ENCODE data around the gene SEMA6C. TPM values are rescaled to one million over a fixed set of nuclear protein-coding genes. Genes with fewer than 3 reads are reported as not detected.
"Not testable (repeated sequence)": the region's sequence is repeated elsewhere in the genome, so short reads cannot be mapped to it uniquely, and the experiment has no call there.

SEMA6C gene
- total RNA-seq, 1 donor from 2014 or later: 1.6 TPM

GRCh38 chr1:151131701-151132334 is 14.6 kb downstream of the SEMA6C start:
- intact Hi-C loops (cut with micrococcal nuclease): no loop called here

- intact Hi-C loops (cut with micrococcal nuclease): no loop called here
Observed at GRCh38 chr1:151130987-151131586, 15.3 kb downstream of the SEMA6C start.

GRCh38 chr1:151128800-151129199 is 17.6 kb downstream of the SEMA6C start:
- intact Hi-C loops (cut with micrococcal nuclease): no loop called here

GRCh38 chr1:151124763-151125403 is 21.5 kb downstream of the SEMA6C start:
- intact Hi-C loops (cut with micrococcal nuclease): no loop called here

- intact Hi-C loops (cut with micrococcal nuclease): no loop called here
Observed at GRCh38 chr1:151113877-151114276, 32.6 kb downstream of the SEMA6C start.

- intact Hi-C loops (cut with micrococcal nuclease): no loop called here
Observed at GRCh38 chr1:151108331-151108730, 38.1 kb downstream of the SEMA6C start.

- intact Hi-C loops (cut with micrococcal nuclease): no loop called here
Observed at GRCh38 chr1:151106894-151107293, 39.5 kb downstream of the SEMA6C start.

- intact Hi-C loops (cut with micrococcal nuclease): no loop called here
Observed at GRCh38 chr1:151104630-151105029, 41.8 kb downstream of the SEMA6C start.

- intact Hi-C loops (cut with micrococcal nuclease): no loop called here
Observed at GRCh38 chr1:151098126-151098525, 48.3 kb downstream of the SEMA6C start.

- intact Hi-C loops (cut with micrococcal nuclease): not testable (repeated sequence)
Observed at GRCh38 chr1:151097426-151097825, 49.0 kb downstream of the SEMA6C start.

- intact Hi-C loops (cut with micrococcal nuclease): no loop called here
Observed at GRCh38 chr1:151085953-151086559, 60.4 kb downstream of the SEMA6C start.

Other genes starting within 250 kb of the SEMA6C start
- 52.2 and 52.4 TPM in 2 replicates for gene SETDB1, start 220.3 kb downstream of the SEMA6C start, total RNA-seq
- gene CERS2, start 171.8 kb downstream of the SEMA6C start, total RNA-seq: 167 and 172 TPM in 2 replicates
- gene ANXA9, start 164.3 kb downstream of the SEMA6C start, total RNA-seq: 0.09 TPM in 1 of 2 replicates, not detected in the other
- gene MINDY1, start 139.7 kb downstream of the SEMA6C start, total RNA-seq: 20.9 and 21.4 TPM in 2 replicates
- gene PRUNE1, start 138.2 kb downstream of the SEMA6C start, total RNA-seq: 13.9 and 16.6 TPM in 2 replicates
- 1.1 and 1.5 TPM in 2 replicates for gene BNIPL, start 110.0 kb downstream of the SEMA6C start, total RNA-seq
- gene C1orf56, start 98.9 kb downstream of the SEMA6C start, total RNA-seq: 1.0 and 1.8 TPM in 2 replicates
- 345 and 347 TPM in 2 replicates for gene CDC42SE1, start 87.0 kb downstream of the SEMA6C start, total RNA-seq
- 3.4 and 4.0 TPM in 2 replicates for gene MLLT11, start 86.2 kb downstream of the SEMA6C start, total RNA-seq
- 27.4 and 28.7 TPM in 2 replicates for gene GABPB2, start 75.9 kb downstream of the SEMA6C start, total RNA-seq
- gene TNFAIP8L2, start 10.0 kb upstream of the SEMA6C start, total RNA-seq: 27.7 and 28.5 TPM in 2 replicates
- gene LYSMD1, start 19.3 kb upstream of the SEMA6C start, total RNA-seq: 2.8 and 2.9 TPM in 2 replicates
- gene SCNM1, start 19.5 kb upstream of the SEMA6C start, total RNA-seq: 61.1 and 63.0 TPM in 2 replicates
- gene TMOD4, start 29.4 kb upstream of the SEMA6C start, total RNA-seq: 1.7 and 2.8 TPM in 2 replicates
- gene VPS72, start 43.6 kb upstream of the SEMA6C start, total RNA-seq: 75.6 and 78.2 TPM in 2 replicates
- gene PIP5K1A, start 51.9 kb upstream of the SEMA6C start, total RNA-seq: 68.5 and 71.7 TPM in 2 replicates
- gene PSMD4, start 108.1 kb upstream of the SEMA6C start, total RNA-seq: 188 and 192 TPM in 2 replicates
- 20.1 and 24.0 TPM in 2 replicates for gene ZNF687, start 135.7 kb upstream of the SEMA6C start, total RNA-seq
- 64.8 and 67.4 TPM in 2 replicates for gene PI4KB, start 180.8 kb upstream of the SEMA6C start, total RNA-seq
- gene RFX5, start 200.6 kb upstream of the SEMA6C start, total RNA-seq: 75.3 and 80.4 TPM in 2 replicates
- not detected in 2 replicates for gene SELENBP1, start 226.1 kb upstream of the SEMA6C start, total RNA-seq

Data from T-helper 2 cell treated with Interferon-gamma antibody and Interleukin-4, amounts not matched to agents 100 ng/mL and 5 ng/mL, for 36 hours (primary cell).